Activated gamma-delta T cell (primary cell): ENCODE results near the gene ABHD16B.

Experiments
- DNase-seq: peaks from one replicate; lab custom pipeline; 2025; lab: John Stamatoyannopoulos, UW
- total RNA-seq, 2 donors: gene quantifications; one replicate each; lab custom pipeline; 2026; lab: John Stamatoyannopoulos, UW

ABHD16B gene
- total RNA-seq: 0.09 to 0.15 reads per million in 2 donors

DNA sequence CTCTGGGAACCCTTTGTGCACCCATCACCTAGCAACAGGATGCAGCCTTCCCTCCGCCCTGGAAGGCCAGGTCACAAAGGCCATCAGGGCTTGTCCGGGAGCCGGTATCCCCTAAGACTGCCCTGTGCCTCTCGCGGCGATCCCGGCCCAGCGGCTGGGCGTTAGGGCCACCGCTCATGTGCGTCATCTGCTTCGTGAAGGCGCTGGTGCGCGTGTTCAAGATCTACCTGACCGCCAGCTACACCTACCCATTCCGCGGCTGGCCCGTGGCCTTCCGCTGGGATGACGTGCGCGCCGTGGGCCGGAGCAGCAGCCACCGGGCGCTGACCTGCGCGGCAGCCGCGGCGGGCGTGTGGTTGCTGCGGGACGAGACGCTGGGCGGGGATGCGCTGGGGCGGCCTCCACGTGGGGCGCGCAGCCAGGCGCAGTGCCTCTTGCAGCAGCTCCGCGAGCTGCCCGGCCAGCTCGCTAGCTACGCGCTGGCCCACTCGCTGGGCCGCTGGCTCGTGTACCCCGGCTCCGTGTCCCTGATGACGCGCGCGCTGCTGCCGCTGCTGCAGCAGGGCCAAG is at the start of gene ABHD16B:
ABHD16B (plus strand) TSS at position 134 of the 570 bp plus-strand sequence; CDS start at position 177, 43 bp downstream.
- DNase-seq: no peak

DNA sequence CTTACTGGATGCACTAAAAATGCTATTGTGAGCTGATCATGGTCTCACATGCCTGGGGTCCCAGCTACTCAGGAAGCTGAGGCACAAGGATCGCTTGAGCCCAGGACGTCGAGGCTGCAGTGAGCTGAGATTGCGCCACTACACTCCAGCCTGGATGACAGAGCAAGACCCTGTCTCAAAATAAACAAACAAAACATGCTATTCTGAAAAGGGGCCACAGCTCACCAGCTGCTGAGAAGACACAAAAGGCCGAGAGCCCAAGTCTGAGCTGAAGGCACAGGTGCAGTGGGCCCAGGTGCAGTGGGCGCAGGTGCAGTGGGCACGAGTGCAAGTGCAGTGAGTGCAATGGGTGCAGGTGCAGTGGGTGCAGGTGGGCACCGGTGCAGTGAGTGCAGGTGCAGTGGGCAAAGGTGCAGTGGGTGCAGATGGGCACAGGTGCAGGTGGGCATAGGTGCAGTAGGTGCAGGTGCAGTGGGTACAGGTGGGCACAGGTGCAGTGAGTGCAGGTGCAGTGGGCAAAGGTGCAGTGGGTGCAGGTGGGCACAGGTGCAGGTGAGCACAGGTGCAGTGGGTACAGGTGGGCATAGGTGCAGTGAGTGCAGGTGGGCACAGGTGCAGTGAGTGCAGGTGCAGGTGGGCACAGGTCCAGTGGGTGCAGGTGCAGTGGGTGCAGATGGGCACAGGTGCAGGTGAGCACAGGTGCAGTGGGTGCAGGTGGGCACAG is 46.2 kb upstream of the ABHD16B start:
- DNase-seq: no peak

DNA sequence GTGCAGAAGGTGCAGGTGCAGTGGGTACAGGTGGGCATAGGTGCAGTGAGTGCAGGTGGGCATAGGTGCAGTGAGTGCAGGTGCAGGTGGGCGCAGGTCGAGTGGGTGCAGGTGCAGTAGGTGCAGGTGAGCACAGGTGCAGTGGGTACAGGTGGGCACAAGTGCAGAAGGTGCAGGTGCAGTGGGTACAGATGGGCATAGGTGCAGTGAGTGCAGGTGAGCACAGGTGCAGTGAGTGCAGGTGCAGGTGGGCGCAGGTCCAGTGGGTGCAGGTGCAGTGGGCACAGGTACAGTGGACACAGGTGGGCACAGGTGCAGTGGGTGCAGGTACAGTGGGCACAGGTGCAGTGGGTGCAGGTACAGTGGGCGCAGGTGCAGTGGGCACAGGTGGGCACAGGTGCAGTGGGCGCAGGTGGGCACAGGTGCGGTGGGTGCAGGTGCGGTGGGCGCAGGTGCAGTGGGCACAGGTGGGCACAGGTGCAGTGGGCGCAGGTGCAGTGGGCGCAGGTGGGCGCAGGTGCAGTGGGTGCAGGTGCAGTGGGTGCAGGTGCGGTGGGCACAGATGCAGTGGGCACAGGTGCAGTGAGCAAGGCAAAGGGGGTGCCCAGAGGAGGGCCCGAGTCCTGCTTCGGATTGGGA is 45.6 kb upstream of the ABHD16B start:
- no peak for DNase-seq

- DNase-seq: no peak
These were observed 41.9 kb upstream of the ABHD16B start for GRCh38 chr20:63819224-63819921.

DNA sequence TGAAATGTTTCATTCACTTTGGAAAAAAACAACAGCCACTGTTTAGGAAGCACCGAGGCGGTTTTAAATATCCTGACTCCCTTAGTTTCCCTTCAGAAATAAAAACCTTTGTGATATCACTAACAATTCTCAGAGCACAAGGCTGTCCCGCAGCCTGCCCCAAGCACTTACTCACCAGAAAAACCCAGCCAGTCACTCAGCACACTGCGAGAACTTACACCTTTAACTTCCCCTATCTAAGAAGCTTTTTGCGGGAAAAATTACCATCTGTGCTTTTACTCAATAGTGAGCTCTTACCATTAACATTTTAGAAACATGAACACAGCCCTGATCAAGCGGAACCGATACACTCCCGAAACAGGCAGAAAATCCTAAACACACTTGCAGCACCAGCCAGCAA is 39.5 kb upstream of the ABHD16B start:
- DNase-seq: no peak

DNA sequence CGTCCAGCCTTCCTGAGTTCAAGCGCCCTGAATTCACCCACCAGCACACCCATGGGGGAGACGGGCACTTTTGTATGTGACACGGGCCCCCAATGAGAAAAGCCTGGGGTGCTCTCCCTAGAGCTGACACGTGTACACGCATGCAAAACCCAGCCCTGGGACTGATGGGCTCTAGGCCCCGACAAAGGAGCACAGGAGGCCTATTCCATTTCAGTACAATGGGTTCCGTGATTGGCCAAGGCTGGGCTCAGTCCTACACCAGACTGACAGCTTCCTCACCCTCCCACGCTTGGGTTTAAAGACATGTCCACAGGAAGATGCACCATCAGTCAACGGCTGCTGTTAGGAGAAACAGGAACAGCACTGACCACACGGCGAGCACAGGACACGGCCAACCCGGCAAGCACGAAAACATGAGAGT is 39.0 kb upstream of the ABHD16B start:
- no peak for DNase-seq

DNA sequence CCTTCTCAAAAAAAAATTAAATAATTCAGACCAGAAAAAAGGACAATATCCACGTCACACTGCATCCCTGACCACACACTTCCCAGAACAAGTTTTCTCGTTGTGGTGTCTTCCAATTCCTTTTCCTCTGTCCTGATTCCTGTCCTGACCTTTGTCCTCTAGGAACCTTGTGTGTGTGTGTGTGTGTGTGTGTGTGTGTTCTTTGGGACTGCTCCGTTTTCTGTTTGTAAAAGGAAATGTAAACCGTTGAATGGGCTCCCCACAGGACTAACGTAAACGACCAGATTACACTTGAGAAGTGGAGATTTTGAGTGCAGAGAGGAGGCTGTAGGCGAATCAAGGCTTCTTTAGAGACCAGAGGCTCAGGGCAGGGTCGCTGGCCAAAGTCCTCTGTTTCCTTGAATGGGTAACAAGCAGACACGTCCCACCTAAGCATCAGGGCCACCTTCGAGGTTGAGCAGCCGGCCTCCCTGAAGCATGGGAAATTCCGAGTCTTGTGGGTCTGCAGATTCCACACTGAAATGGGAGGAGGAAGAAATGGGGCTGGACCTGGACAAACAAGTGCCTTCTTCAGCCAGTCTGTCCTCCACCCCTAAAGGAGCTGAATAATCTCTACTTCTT is 37.5 kb upstream of the ABHD16B start:
- no peak for DNase-seq

GRCh38 chr20:63825331-63826118 is 35.8 kb upstream of the ABHD16B start:
- no peak for DNase-seq

DNA sequence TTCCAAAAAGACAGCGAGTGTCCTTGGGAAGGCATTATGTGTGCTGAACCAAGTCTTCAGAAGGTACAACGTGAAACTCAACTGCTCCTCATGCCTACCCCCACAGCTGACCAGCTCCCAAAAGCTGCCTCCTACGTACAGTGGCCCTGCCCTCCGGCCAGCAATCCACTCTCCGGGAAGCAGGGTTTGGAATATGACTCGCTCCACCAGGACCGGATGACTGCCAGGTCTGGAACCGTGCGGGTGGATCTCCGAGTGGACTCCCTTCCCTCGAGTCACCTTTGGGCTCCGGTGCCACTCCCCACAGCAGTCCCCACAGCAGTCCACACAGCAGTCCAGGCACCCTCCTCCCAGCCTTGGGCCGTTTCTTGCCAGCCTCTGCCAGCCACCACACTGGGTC is 34.5 kb upstream of the ABHD16B start:
- no peak for DNase-seq

DNA sequence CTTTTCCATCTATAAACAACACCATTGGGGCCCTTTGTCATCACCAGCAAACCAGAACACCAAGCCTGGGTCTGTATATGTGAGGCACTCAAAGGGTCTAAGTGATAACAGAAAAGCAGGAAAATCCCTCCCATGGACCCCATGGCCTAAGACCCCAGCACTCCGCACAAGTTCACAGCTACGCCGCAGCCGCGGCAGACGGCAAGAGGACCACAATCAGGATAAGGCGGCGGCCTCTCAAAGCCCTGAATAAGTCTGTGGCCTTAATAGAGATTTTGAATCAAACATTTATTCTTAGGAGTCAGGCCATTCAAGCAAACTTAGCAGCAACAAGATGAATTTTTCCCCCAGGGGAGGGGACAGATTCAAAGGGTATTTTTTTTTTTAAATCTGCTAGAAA is 33.2 kb upstream of the ABHD16B start:
- DNase-seq: no peak

DNA sequence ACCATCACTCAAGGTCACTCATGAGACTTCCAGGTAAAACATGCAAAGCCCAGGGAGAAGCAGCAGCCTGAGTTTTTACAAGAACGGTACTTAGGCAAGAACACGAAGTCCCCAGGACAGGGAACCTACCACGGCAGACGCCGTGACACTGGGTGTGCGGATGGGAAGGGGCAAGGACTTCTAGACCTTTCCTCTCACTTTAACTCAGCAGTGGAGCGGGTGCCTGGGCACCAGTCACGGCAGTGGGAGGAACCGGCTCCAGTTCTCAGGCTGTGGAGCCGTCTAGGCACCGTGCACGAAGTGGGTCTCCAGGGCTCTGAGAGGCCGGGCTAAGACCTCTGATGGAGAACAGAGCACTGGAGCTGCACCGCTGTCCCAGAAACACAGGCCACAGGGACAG is 32.8 kb upstream of the ABHD16B start:
- DNase-seq: no peak

DNA sequence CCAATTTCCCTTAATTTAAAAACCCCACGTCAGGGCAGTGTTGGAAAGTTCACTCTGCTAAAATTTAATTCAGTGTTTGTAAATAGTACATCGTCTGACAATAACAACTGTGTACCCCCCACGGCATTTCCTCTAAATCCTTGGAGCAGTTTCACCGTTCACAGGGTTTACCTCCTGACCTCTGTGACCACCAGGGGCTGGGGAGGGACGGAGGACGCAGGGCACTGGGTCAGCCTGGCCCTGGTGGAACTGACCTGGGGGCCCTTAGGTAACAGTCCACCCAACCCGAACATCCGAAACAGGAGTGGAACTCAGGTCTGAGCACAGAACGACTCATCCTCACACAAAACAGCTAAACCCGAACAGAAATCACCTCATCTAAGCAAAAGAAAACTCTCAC is 32.3 kb upstream of the ABHD16B start:
- DNase-seq: no peak

- no peak for DNase-seq
These were observed 31.7 kb upstream of the ABHD16B start for GRCh38 chr20:63829603-63829944.

DNA sequence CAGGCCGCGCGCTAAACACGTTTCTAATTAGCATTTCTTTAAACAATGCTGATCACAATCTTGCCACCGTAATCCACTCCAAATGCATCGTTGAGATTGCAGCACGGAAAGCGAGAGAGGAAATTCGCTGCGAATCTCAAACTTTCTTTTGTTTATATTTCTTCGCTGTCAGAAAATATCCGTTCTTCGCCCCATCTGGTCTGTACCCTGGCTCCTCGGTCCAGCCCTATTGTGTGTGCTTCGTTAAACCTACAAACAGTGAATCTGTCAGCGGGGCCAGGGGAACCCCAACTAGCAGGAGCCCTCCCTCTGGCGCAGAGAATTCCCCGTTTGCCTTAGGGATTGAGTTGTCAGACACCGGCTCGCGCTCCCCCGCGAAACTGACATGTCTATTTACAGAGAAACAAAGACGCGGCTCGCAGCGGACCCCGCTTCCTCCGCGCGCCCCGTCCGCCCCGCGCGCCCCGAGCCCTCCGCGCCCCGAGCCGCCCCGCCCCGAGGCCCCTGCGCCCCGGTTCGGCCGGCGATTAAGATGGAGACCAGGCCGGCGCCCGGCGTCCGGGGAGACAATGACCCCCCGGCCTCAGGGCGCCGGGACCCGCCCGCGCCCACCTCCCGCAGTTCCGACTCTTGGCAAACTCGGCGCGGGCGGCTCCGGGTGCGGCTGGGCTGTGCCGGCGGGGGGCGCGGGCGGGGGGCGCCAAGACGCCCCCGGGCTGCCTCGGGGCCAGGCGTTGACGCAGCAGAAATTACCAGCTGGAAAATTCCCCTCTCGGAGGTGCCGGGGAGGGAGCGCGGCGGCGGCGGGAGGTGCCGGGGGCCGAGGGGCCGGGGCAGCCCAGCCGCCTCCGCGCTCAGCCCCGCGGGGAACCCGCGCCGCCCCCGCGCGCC is 31.1 kb upstream of the ABHD16B start:
- DNase-seq: no peak

GRCh38 chr20:63830841-63831588 is 30.3 kb upstream of the ABHD16B start, which contains the start of gene ZBTB46:
Gene ZBTB46, minus strand, starts transcription at chr20:63831264. Its CDS starts 40,507 bp downstream, at chr20:63790757.
- DNase-seq: no peak

DNA sequence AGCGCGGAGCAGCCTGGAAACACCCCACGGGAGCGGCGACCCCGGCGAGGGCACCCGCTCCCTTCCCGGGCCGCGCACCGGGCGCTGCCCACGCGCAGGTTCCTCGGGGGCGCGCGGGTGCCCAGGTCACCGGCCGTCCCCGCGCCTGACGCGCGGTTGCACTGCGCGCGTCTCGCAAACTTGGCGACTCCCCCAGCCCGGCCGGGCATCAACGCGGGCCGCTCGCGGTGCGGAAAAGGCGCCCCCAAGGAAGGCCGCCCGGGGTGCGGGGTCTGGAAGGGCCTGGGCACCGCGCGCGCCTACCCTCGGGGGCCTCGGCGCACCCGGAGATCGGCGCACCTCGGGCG is 29.7 kb upstream of the ABHD16B start:
- no peak for DNase-seq

DNA sequence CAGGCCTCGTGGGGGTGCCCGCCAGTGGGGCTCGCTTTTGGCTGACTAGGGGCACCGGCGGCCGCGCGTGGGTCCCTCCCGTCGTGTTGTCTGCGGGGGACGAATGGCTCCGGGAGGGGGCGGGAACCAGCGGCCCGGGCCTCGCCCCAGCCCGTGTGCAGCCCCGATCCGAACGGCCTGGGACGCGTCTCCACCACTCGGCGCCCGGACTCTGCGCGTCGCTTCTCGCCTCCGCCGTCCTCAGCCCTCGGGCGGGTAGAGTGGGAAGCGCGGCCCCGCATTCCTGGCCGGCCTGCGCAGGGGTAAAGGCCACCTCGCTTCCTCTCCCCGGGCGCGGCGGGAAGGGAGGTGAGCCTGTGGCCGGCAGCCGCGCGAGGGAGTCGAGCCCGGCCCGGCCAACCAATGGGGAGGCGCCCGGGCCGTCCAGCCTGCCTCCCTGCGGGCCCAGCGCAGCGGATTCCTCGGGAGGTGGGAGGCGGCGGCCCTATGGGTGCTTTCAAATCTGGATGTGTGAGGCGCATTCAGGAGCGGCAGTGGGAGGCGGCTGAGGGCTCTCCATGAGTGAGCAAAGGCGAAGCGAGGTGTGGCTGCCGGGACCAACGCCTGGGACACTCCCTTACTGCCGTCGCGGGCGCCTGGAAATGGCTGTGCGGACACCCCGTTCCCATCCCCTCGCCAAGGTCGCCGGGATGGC is 29.2 kb upstream of the ABHD16B start:
- DNase-seq: no peak

- DNase-seq: no peak
These were observed 27.4 kb upstream of the ABHD16B start for GRCh38 chr20:63833776-63834490.
